Osteocyte (in vitro differentiated cells): ENCODE data around the gene CBX6. TPM values are rescaled to one million over a fixed set of nuclear protein-coding genes. Genes with fewer than 3 reads are reported as not detected.

Source experiments
- DNase-seq: peaks from one replicate; pipeline ENCODE4 v3.0.0; 2021; ENCODE audit warnings: mixed read lengths; ENCODE audit not compliant: unreplicated experiment; ENCODE audit errors: extremely low spot score
- H3K27ac Mint-ChIP-seq: one replicate; pipeline ENCODE4 v1.8.0; 2021; ENCODE audit warnings: mild to moderate bottlenecking, mixed read lengths; ENCODE audit not compliant: unreplicated experiment
- H3K27me3 Mint-ChIP-seq: one replicate; pipeline ENCODE4 v1.8.0; 2021; ENCODE audit warnings: mixed read lengths; ENCODE audit not compliant: unreplicated experiment
- H3K36me3 Mint-ChIP-seq: one replicate; pipeline ENCODE4 v1.8.0; 2021; ENCODE audit warnings: mixed read lengths; ENCODE audit not compliant: unreplicated experiment
- H3K4me1 Mint-ChIP-seq: one replicate; pipeline ENCODE4 v1.8.0; 2021; ENCODE audit warnings: mixed read lengths; ENCODE audit not compliant: unreplicated experiment
- H3K4me3 Mint-ChIP-seq: one replicate; pipeline ENCODE4 v1.8.0; 2021; ENCODE audit warnings: mild to moderate bottlenecking, moderate library complexity, mixed read lengths; ENCODE audit not compliant: unreplicated experiment
- H3K9me3 Mint-ChIP-seq: one replicate; pipeline ENCODE4 v1.8.0; 2021; ENCODE audit warnings: mixed read lengths; ENCODE audit not compliant: unreplicated experiment
- total RNA-seq: library from RNA; stranded (reverse); gene quantifications from 2 replicates; pipeline ENCODE4 v1.2.1, GENCODE V29; 2021
- TF ChIP-seq, protein P1 (sequence below): fragments of 200-600 bp; sonication (generic); IDR thresholded peaks from 2 replicates; pipeline ENCODE4 v1.5.0; 2021; ENCODE audit warnings: antibody characterized with exemption, mild to moderate bottlenecking, moderate library complexity

The CBX6 gene
- total RNA-seq, 1 donor from 2014 or later = 86.2 TPM

DNA sequence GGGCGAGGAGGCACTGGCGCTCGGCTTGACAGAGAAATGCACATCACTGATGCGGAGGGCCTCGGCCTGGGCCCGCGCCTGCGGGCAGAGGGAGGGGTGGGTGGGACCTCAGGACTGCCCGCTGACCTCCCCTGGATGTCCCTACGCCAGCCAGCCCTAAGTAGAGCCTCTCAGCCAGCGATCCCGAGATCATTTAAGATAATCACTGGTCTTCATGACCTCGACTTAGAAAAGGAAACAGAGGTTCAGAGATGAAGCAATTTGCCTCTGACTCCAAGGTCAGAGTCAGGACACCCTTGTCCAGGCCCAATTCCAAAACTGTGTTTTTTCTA is 4.9 kb downstream of the CBX6 start:
- no peaks in the 10 kb centered on the region for H3K9me3 Mint-ChIP-seq
- peaks cover 22% of the 10 kb centered on the region for H3K4me1 Mint-ChIP-seq
- no peak overlapping the region for H3K27ac Mint-ChIP-seq
- H3K36me3 Mint-ChIP-seq = peaks cover 10% of the 10 kb centered on the region
- H3K27me3 Mint-ChIP-seq = no peaks in the 10 kb centered on the region
- H3K4me3 Mint-ChIP-seq = no peak overlapping the region
- TF ChIP-seq, protein P1, sequence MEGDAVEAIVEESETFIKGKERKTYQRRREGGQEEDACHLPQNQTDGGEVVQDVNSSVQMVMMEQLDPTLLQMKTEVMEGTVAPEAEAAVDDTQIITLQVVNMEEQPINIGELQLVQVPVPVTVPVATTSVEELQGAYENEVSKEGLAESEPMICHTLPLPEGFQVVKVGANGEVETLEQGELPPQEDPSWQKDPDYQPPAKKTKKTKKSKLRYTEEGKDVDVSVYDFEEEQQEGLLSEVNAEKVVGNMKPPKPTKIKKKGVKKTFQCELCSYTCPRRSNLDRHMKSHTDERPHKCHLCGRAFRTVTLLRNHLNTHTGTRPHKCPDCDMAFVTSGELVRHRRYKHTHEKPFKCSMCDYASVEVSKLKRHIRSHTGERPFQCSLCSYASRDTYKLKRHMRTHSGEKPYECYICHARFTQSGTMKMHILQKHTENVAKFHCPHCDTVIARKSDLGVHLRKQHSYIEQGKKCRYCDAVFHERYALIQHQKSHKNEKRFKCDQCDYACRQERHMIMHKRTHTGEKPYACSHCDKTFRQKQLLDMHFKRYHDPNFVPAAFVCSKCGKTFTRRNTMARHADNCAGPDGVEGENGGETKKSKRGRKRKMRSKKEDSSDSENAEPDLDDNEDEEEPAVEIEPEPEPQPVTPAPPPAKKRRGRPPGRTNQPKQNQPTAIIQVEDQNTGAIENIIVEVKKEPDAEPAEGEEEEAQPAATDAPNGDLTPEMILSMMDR = no peak
- DNase-seq = no peak

DNA sequence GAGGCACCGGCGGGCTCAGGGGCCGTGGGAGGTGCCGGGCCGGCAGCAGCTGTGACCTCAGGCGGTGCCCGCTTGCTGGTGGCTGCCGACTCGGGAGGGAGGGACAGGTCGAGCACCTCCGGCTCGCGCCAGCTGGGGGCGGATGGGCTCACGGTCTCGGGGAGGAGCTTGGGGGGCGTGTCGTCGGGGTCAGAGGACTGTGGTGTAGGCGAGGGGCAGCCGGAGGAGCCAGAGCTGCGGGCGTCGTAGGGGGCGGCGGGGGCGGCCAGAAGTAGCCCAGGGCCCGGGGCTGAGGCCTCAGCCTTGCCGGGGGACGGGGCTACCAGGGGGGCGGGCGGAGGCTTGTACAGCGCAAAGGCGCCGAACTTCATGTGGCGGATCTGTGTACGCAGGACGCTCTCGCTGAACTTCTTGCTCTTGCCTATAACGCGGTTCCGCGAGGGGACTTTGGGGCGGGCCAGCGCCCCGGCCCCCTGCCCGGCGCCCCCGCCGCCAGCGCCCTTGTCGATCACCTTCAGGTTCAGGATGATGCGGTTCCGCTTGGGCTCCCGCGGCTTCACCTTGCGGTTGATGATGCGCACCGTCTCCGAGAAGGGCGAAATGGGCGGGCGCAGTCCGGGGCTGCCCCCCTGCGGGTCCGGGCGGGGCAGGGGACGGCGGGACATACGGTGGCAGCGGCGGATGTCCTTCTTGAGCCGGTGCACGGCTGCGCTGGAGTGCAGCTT is 5.5 kb downstream of the CBX6 start:
- DNase-seq = no peak
- Mint-ChIP-seq H3K27me3 (no peaks in the 10 kb centered on the region), H3K4me1 (peaks cover 22% of the 10 kb centered on the region), H3K36me3 (peaks cover 10% of the 10 kb centered on the region), H3K27ac (no peak overlapping the region), H3K9me3 (no peaks in the 10 kb centered on the region), H3K4me3 (no peak overlapping the region)
- TF ChIP-seq, protein P1 = no peak

DNA sequence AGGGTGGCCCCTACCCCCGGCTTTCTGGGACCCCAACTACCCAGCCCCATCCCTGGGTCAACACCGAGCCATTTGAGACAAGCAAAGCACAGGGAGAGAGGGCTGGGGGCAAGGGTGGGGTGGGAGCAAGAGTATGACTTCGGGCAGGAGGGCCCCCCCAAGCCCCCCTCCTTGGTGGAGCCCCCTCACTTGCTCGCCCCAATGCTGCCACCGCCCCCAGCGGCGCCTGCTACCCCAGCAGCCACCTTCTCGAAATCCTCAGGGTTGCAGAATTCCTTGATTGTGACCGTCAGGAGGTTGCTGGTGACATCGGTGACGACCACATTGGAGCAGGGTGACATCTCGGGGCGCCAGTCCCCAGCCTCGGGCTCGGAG is 6.0 kb downstream of the CBX6 start:
- Mint-ChIP-seq H3K27me3 (no peaks in the 10 kb centered on the region), H3K36me3 (peaks cover 10% of the 10 kb centered on the region), H3K4me3 (no peak overlapping the region), H3K9me3 (no peaks in the 10 kb centered on the region), H3K27ac (no peak overlapping the region), H3K4me1 (peaks cover 19% of the 10 kb centered on the region)
- TF ChIP-seq, protein P1 = no peak
- DNase-seq = no peak

DNA sequence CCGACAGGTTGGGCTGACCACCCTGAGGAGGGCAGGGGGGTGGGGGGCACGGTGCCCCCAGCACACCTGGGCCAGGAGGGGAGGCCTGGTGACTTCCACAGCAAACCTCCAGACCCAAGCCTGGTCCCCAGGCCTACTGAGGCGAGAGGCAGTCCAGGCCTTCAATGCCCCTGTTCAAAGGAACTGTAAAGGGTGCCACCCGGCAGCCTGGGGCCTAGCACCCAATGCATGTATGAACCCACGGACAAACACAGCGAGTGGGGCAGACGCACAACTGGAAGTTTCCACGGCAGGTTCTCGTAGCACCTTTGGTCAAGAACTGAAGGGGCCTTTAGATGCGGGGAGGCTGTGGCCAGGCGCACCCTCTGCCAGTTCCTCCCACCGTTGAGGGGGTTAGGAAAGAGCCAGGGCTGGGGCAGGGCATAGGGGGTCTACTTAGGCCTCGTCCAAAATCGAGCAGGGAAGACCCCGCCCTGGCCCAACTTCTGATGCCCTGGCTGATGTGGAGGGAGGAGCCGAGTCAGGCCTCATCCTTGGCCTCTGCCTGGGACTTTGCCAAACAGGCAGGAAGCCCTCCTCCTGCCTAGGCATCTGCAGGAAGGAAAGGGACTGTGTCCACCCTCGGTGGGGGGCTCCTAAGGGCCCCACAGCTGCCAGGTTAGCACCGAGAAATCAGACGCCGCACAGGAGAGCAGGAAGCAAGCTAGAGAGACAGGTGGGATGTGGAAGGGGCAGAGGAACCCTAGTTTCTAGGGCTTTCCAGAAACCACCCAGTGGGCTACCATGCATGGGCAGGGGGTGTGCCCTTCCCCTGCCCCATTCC is 6.6 kb downstream of the CBX6 start:
- peaks cover 10% of the 10 kb centered on the region for H3K36me3 Mint-ChIP-seq
- TF ChIP-seq, protein P1 = no peak
- H3K27me3 Mint-ChIP-seq = no peaks in the 10 kb centered on the region
- no peaks in the 10 kb centered on the region for H3K9me3 Mint-ChIP-seq
- peaks cover 13% of the 10 kb centered on the region for H3K4me1 Mint-ChIP-seq
- DNase-seq = no peak
- H3K27ac Mint-ChIP-seq = no peak overlapping the region
- no peak overlapping the region for H3K4me3 Mint-ChIP-seq
